SH-SY5Y (cell line): ENCODE data around the gene LARGE1.

Experiments
- GATA2 ChIP-seq: IDR thresholded peaks from 2 replicates; pipeline ENCODE4 v1.6.1; 2011; ENCODE audit warnings: mild to moderate bottlenecking, low read depth, low read length
- GATA3 ChIP-seq: IDR thresholded peaks from 2 replicates; pipeline ENCODE4 v1.6.1; 2011; ENCODE audit warnings: low read depth, mild to moderate bottlenecking, low read length, moderate library complexity

DNA sequence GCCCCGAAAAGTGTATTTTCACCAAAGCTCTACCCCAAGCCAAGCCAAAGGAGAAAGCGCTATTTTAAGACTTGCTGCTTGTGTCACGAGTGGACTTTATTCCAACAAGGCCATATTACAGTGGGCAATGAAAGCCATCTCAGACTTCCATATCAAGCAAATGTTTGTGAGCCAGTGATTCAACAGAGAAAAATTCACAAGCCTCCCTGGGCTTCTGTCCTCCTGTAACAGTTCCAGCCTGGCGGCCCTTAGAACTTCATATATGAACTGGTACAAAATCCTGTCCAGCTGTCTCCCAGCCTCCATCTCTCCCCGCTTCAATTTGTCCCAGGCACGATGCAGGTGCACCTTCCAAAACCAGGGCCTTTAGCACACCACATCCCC lies 11.2 kb downstream of the LARGE1 start:
- TF ChIP-seq GATA3 (no peak), GATA2 (no peak)
